Activated T-helper 2 cell treated with anti-CD3 and anti-CD28 coated beads, Interferon-gamma antibody, Interleukin-2, Interleukin-4, amounts not matched to agents 10 μg/mL and 5 μg/mL and 100 μg/mL, durations not matched to agents 14 hours and 24 hours and 36 hours (primary cell): ENCODE measurements around the gene SYNC. TPM values are rescaled to one million over a fixed set of nuclear protein-coding genes. Genes with fewer than 3 reads are reported as not detected.
"Not testable (repeated sequence)": the region's sequence is repeated elsewhere in the genome, so short reads cannot be mapped to it uniquely, and the experiment has no call there.

Experiments used
- DNase-seq: peaks from one replicate; pipeline ENCODE4 v3.0.0; 2021; ENCODE audit warnings: low spot score
- H3K27ac Mint-ChIP-seq: one replicate; pipeline ENCODE4 v1.8.0; 2021; ENCODE audit warnings: mixed read lengths
- H3K27me3 Mint-ChIP-seq: one replicate; pipeline ENCODE4 v1.8.0; 2021; ENCODE audit warnings: low read depth, mixed read lengths
- H3K36me3 Mint-ChIP-seq: one replicate; pipeline ENCODE4 v1.8.0; 2021; ENCODE audit warnings: low read depth, mixed read lengths
- H3K4me1 Mint-ChIP-seq: one replicate; pipeline ENCODE4 v1.8.0; 2021; ENCODE audit warnings: low read depth, mixed read lengths
- H3K4me3 Mint-ChIP-seq: one replicate; pipeline ENCODE4 v1.8.0; 2021; ENCODE audit warnings: low read depth, mild to moderate bottlenecking, moderate library complexity, mixed read lengths
- H3K9me3 Mint-ChIP-seq: one replicate; pipeline ENCODE4 v1.8.0; 2021; ENCODE audit warnings: mixed read lengths
- intact Hi-C: fragments of 100-400 bp; cut with micrococcal nuclease; formaldehyde crosslinking; loops from one replicate; pipeline ENCODE4 v1.15.1; 2023
- total RNA-seq: library from RNA; stranded (reverse); gene quantifications from 2 replicates; pipeline ENCODE4 v1.2.3, GENCODE V29; 2022

SYNC gene
- total RNA-seq, 1 donor from 2014 or later: not detected

DNA sequence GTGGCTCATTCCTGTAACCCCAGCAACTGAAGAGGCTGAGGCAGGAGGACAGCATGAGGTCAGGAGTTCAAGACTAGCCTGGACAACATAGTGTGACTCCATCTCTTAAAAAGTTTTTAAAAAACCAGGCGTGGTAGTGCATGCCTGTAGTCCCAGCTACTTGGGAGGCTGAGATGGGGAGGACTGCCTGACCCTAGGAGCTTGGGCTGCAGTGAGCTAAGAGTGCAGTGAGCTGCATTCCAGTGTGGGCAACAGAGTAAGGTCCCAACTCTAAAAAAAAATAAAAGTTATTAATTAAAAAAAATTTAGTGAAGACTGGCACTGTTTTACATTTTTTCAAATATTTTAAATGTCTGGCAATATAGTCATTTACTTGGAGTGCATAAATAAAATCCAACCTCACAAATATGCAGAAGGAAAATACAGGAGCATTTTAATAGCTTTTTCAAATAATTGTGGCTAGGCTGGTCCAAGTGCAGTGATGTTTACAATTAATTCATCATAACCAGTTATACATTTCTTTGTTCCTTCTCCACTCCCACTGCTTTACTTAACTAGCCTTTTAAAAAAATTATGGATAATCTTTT is 63.0 kb downstream of the SYNC start:
- intact Hi-C loops: no loop called here
- Mint-ChIP-seq H3K27ac (no peak overlapping the region), H3K4me1 (peaks cover 1% of the 10 kb centered on the region), H3K36me3 (peaks cover 19% of the 10 kb centered on the region), H3K9me3 (no peaks in the 10 kb centered on the region), H3K27me3 (no peaks in the 10 kb centered on the region), H3K4me3 (no peak overlapping the region)
- no peak for DNase-seq

DNA sequence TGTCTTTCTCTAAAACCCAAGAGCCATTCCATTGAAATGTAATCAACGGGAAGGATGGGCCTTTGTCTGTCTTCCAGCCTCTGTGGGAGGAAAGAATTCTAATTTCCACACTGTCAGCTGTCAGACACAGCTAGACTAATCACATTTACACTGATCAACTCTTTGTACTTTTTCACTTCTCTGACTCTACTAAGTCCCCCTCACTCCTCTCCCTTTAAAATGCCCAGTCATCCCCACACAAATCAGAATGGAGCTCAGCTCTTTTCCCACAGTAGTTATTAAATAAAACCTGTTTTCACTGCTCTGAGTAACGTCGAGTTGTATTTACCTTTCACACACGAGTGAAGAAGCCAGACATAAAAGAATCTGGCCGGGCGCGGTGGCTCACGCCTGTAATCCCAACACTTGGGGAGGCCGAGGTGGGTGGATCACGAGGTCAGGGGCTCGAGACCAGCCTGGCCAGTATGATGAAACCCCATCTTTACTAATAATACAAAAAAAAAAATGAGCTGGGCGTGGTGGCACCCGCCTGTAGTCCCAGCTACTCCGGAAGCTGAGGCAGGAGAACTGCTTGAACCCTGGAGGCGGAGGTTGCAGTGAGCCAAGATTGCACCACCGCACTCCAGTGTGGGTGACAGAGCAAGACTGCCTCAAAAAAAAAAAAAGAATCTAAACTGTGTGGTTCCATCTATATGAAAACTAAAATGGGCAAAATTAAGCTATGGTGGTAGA is 65.5 kb downstream of the SYNC start:
- peak overlapping the region; percentile 52 for H3K27ac Mint-ChIP-seq
- H3K36me3 Mint-ChIP-seq: peaks cover 35% of the 10 kb centered on the region

DNA sequence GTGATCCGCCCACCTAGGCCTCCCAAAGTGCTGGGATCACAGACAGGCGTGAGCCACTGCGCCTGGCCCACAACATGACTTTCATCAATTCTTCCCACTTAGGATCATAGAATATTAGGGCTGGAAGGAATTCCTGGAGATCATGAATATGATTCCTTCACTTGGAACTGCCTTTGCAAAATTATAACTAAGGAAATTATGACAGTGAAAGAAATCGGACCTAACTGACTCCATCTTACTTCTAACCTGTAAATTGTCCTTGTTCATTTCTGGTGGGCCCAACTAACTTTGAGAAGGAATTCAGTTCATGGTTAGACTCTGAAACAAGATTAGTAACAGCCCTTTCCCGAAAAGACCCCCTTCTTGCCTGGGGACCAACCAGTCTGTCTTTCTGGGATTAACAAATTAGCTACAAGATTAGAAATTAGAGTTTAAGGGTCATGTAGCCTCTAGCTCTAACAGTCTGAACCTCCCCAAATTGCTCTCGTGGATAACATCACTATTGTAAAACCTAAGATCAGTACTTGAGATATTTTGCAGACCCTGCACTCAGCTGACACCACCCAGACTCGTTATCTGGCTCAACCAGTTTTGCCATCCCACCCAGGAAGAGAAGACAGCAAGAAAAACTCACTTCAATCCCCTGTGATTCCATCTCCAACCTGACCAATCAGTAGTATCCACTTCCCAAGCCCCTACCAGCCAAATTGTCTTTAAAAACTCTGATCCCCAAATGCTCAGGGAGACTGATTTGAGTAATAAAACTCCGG is 66.9 kb downstream of the SYNC start:
- H3K4me1 Mint-ChIP-seq: peaks cover 12% of the 10 kb centered on the region
- H3K27ac Mint-ChIP-seq: no peak overlapping the region

More for the DNA sequence above, 65.5 kb downstream of the SYNC start:
- no peak for DNase-seq
- intact Hi-C loops: no loop called here
- Mint-ChIP-seq H3K4me1 (peaks cover 12% of the 10 kb centered on the region), H3K4me3 (no peak overlapping the region), H3K27me3 (no peaks in the 10 kb centered on the region), H3K9me3 (no peaks in the 10 kb centered on the region)

DNA sequence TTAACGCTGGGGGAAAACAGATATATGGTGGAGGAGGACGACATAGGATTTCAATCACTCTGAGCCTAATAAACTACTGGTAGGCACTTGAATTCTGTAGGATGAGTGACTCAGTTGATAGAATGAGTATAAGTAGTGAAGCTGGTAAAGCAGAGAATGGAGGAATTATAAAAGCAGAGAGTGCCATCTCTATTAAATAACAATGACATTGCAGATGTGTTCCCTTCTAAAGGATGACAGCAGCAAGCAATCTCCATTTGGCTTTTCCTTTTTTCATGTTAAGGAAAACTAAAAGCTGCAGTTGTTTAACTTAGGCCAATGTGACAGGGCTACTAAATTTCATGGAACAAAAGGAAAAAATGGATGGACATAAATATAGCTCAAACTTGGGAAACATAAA is 69.7 kb downstream of the SYNC start:
- Mint-ChIP-seq H3K4me1 (peaks cover 13% of the 10 kb centered on the region), H3K9me3 (no peaks in the 10 kb centered on the region), H3K27me3 (no peaks in the 10 kb centered on the region), H3K4me3 (no peak overlapping the region), H3K36me3 (peaks cover 50% of the 10 kb centered on the region), H3K27ac (no peak overlapping the region)
- DNase-seq: no peak
- intact Hi-C loops: no loop called here

More for the DNA sequence above, 66.9 kb downstream of the SYNC start:
- H3K9me3 Mint-ChIP-seq: no peaks in the 10 kb centered on the region
- H3K27me3 Mint-ChIP-seq: no peaks in the 10 kb centered on the region
- DNase-seq: no peak
- peaks cover 35% of the 10 kb centered on the region for H3K36me3 Mint-ChIP-seq
- intact Hi-C loops: no loop called here
- H3K4me3 Mint-ChIP-seq: no peak overlapping the region

DNA sequence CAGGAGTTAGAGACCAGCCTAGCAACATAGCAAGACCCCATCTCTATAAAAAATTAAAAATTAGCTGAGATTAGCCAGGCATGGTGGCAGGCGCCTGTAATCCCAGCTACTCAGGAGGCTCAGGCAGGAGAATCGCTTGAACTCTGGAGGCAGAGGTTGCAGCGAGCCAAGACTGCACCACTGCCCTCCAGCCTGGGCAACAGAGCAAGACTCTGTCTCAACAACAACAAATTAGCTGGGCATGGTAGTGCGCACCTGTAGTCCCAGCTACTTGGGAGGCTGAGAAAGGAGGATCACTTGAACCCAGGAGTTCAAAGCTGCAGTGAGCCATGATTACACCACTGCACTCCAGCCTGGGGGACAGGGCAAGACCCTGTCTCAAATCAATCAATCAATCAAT is 72.4 kb downstream of the SYNC start:
- Mint-ChIP-seq H3K36me3 (peaks cover 48% of the 10 kb centered on the region), H3K4me1 (peaks cover 22% of the 10 kb centered on the region)
- H3K9me3 Mint-ChIP-seq, H3K27me3 Mint-ChIP-seq, H3K4me3 Mint-ChIP-seq, intact Hi-C loops, H3K27ac Mint-ChIP-seq, DNase-seq: not testable (repeated sequence)

Other genes with a start within 250 kb of the SYNC start
- 0.02 TPM in 1 of 2 replicates, not detected in the other for gene ZBTB8B, start 237.7 kb downstream of the SYNC start, total RNA-seq
- 0.90 and 0.96 TPM in 2 replicates for gene ZBTB8A, start 163.3 kb downstream of the SYNC start, total RNA-seq
- gene ZBTB8OS, start 52.2 kb downstream of the SYNC start, total RNA-seq: 48.0 and 49.8 TPM in 2 replicates
- 325 TPM in 2 replicates for gene RBBP4, start 51.6 kb downstream of the SYNC start, total RNA-seq
- gene YARS1, start 114.6 kb upstream of the SYNC start, total RNA-seq: 155 and 172 TPM in 2 replicates
- 50.2 and 50.5 TPM in 2 replicates for gene S100PBP, start 114.9 kb upstream of the SYNC start, total RNA-seq
- not detected in 2 replicates for gene FNDC5, start 168.1 kb upstream of the SYNC start, total RNA-seq
- 0.62 TPM in 1 of 2 replicates, not detected in the other for gene HPCA, start 183.7 kb upstream of the SYNC start, total RNA-seq
- 0.66 and 1.5 TPM in 2 replicates for gene TMEM54, start 198.6 kb upstream of the SYNC start, total RNA-seq